ENCODE data around the gene KCNJ2.

The KCNJ2 gene

DNA sequence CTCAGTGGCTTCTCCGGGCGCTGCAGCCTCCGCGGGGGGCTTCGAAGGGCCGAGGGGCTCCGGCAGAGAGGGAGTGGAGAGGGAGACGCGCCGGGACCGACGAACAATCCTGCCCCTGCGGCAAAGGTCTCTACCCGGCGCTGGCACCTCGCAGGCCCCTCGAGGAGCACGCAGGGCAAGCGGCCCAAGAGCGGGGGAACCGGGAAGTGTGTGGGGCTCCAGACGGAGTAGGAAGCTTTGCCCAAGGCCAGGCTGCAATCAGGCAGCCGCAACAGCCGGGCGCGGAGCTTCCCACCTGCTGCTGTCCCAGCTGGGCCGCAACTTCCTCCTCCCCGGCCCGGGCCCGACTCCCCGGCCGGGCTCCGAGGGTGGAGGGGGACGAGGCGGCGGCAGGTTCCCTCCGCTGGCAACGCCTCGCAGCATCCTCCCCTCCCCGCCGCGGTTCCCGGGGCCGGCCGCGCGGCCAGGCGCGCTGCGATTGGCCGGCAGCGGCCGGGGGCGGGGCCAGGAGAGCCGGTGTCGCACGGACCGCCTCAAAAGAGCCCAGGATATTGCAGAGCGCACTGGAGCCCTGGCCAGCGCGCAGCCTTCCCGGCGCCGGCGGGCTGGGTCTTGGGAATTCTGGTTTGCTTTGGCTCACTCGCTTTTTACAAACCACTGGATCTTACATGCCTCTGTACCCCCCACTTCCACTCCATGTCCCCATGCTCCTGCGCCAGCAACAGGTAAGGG, at the start of gene KCNJ2:
Gene KCNJ2 (plus strand): TSS at position 556 of the 732 bp plus-strand sequence. CDS start 5,508 bp downstream, outside the sequence.
- in situ Hi-C loops (cut with HindIII; ENCODE audit: low sequenced_read_pairs): no loop called here
- H3K4me3 ChIP-seq (ENCODE audit: low read depth, low read length): peak within 1 kb of the TSS; percentile 67
- DNase-seq (ENCODE audit: low read depth): no peak
- TF ChIP-seq CTCF (IDR thresholded peaks at IDR 0.05; ENCODE audit: low read depth, low read length, missing control alignments): no peak

- no peak for TF ChIP-seq CTCF (IDR thresholded peaks at IDR 0.05; ENCODE audit: low read depth, low read length, missing control alignments)
- H3K4me3 ChIP-seq (ENCODE audit: low read depth, low read length): no peak overlapping the region
- in situ Hi-C loops (cut with HindIII; ENCODE audit: low sequenced_read_pairs): no loop called here
- DNase-seq (ENCODE audit: low read depth): no peak
These were observed 49.8 kb upstream of the KCNJ2 start for GRCh38 chr17:70119545-70119944.

- TF ChIP-seq CTCF (IDR thresholded peaks at IDR 0.05; ENCODE audit: low read depth, low read length, missing control alignments): no peak
- no peak overlapping the region for H3K4me3 ChIP-seq (ENCODE audit: low read depth, low read length)
- DNase-seq (ENCODE audit: low read depth): no peak
- in situ Hi-C loops (cut with HindIII; ENCODE audit: low sequenced_read_pairs): no loop called here
These were observed 49.3 kb upstream of the KCNJ2 start for GRCh38 chr17:70119983-70120382.

DNA sequence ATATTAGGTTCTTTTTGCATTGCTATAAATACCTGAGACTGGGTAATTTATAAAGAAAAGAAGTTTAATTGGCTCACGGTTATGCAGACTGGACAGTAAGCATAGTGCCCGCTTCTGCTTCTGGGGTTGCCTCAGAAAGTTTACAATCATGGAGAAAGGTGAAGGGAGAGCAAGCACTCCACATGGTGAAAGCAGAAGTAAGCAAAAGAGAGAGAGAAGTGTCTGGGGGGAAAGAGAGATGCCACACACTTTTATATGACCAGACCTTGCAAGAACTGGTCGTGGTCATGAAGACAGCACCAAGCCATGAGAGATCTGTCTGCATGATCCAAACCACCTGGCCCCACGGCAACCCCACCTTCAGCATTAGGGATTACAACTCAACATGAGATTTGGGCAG, 48.9 kb upstream of the KCNJ2 start:
- no peak for DNase-seq (ENCODE audit: low read depth)
- in situ Hi-C loops (cut with HindIII; ENCODE audit: low sequenced_read_pairs): no loop called here
- no peak overlapping the region for H3K4me3 ChIP-seq (ENCODE audit: low read depth, low read length)
- TF ChIP-seq CTCF (IDR thresholded peaks at IDR 0.05; ENCODE audit: low read depth, low read length, missing control alignments): no peak

DNA sequence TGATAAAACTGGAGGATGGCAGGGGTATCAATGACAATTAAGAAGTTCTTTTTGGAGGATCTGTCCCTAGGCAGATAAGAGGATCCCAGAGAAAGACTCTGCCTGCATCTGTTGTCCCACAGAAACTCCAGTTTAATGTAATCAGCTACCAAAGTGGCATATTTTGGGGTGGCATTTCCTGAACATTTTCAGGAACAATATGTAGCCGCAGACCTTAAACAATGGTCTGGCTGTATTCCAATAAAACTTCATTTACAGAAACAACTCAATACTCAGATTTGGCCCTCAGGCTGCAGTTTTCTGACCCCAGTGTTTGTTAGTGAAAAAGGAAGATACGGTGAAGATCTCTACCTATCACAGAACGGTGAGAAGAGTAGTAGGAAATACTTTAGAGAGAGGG, 48.2 kb upstream of the KCNJ2 start:
- no peak for DNase-seq (ENCODE audit: low read depth)
- in situ Hi-C loops (cut with HindIII; ENCODE audit: low sequenced_read_pairs): no loop called here
- TF ChIP-seq CTCF (IDR thresholded peaks at IDR 0.05; ENCODE audit: low read depth, low read length, missing control alignments): no peak
- no peak overlapping the region for H3K4me3 ChIP-seq (ENCODE audit: low read depth, low read length)

DNA sequence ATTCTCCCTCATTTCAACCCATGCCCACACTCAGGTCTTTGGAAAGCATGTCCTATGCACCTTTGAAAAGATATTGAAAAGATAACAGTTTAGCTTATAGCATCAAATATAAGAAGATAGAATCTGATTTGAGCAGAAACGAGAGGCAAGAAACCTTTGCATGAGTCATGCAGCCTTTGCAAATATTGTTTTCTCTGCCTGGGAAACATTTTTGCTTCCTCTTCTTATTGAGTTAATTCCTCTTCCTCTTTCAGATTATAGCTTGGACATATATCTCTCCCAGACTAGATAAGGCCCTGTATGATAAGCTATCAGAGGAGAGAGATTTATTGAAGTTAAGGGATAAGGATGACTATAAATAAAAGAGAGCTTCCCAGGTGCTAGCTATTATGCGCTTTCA, 46.1 kb upstream of the KCNJ2 start:
- H3K4me3 ChIP-seq (ENCODE audit: low read depth, low read length): no peak overlapping the region
- in situ Hi-C loops (cut with HindIII; ENCODE audit: low sequenced_read_pairs): no loop called here
- no peak for TF ChIP-seq CTCF (IDR thresholded peaks at IDR 0.05; ENCODE audit: low read depth, low read length, missing control alignments)
- DNase-seq (ENCODE audit: low read depth): no peak

Data from astrocyte of the cerebellum (primary cell).